ENCODE data around the gene PSTPIP2. TPM values are rescaled to one million over a fixed set of nuclear protein-coding genes. Genes with fewer than 3 reads are reported as not detected.

The PSTPIP2 gene
- total and polyA plus RNA-seq, 2 of the 4 experiments (the other 2 are of a cell fraction) = 10.4 to 12.4 TPM

- DNase-seq = peak; percentile 33
- CTCF ChIA-PET = no interaction called here
Measured at GRCh38 chr18:46069524-46069923, 2.5 kb downstream of the PSTPIP2 start.

More at GRCh38 chr18:46069524-46069923, 2.5 kb downstream of the PSTPIP2 start:
- H4K5ac ChIP-seq (ENCODE audit: low read depth, low read length) = peak overlapping the region; percentile 58; the same call in 1 of the 2 replicates
- H3K36me3 ChIP-seq (ENCODE audit: control insufficient read depth, insufficient read depth, low read length) = no peaks in the 10 kb centered on the region
- no peak overlapping the region for H3K9ac ChIP-seq (ENCODE audit: low read depth, low read length)
- no peak overlapping the region for H3K4me3 ChIP-seq (ENCODE audit: insufficient read depth, low read depth, low read length)
- H4K20me1 ChIP-seq (ENCODE audit: insufficient read depth, low read length) = no peaks in the 10 kb centered on the region; the same call in 1 of the 2 replicates
- no peak for ATAC-seq (ENCODE audit: low read depth)
- dilution Hi-C loops (cut with HindIII; ENCODE audit: low sequenced_read_pairs, unreplicated experiment) (no loop called here), in situ Hi-C loops (cut with MboI; ENCODE audit: low sequenced_read_pairs) (no loop called here), intact Hi-C loops (cut with micrococcal nuclease) (no loop called here)
- peak overlapping the region; percentile 84 for H2BK5ac ChIP-seq (ENCODE audit: low read depth, low read length, poor library complexity, severe bottlenecking)
- H3K27ac ChIP-seq (ENCODE audit: insufficient read depth, low read length) = no peak overlapping the region
- H4K91ac ChIP-seq (ENCODE audit: insufficient read depth, low read depth, low read length) = peak overlapping the region; percentile 19
- POLR2A ChIA-PET (ENCODE audit: unreplicated experiment) = no interaction called here
- H3K4ac ChIP-seq (ENCODE audit: low read depth, low read length) = peak overlapping the region; percentile 1; the same call in 1 of the 2 replicates
- peak overlapping the region; percentile 53; the same call in 1 of the 2 replicates for H3K4me2 ChIP-seq (ENCODE audit: low read depth, low read length)
- H3K18ac ChIP-seq (ENCODE audit: low read depth, low read length) = peak overlapping the region; percentile 74
- TF ChIP-seq CEBPB (IDR thresholded peaks at IDR 0.05; ENCODE audit: low read depth, low read length) (no peak), NFE2L2 (IDR thresholded peaks at IDR 0.05; ENCODE audit: low read depth, low read length) (no peak), MAZ (IDR thresholded peaks at IDR 0.05; ENCODE audit: borderline replicate concordance, low read depth, low read length) (no peak), CHD1 (IDR thresholded peaks at IDR 0.05; ENCODE audit: low read depth, low read length) (no peak), USF2 (IDR thresholded peaks at IDR 0.05; ENCODE audit: low read depth, low read length) (no peak), CTCF (conservative IDR thresholded peaks at IDR 0.05; ENCODE audit: low read depth, low read length) (no peak), RCOR1 (IDR thresholded peaks at IDR 0.05; ENCODE audit: insufficient replicate concordance, low read length) (no peak), MXI1 (IDR thresholded peaks at IDR 0.05; ENCODE audit: borderline replicate concordance, low read depth, low read length) (no peak), RFX5 (IDR thresholded peaks at IDR 0.05; ENCODE audit: low read depth, low read length) (no peak)
- H3K56ac ChIP-seq (ENCODE audit: extremely low read depth, insufficient read depth, low read length) = no peak overlapping the region
- H3K9me3 ChIP-seq (ENCODE audit: control insufficient read depth, insufficient read depth, low read length) = no peaks in the 10 kb centered on the region
- H2AFZ ChIP-seq (replicated peaks; ENCODE audit: low read length, poor library complexity) = no peak overlapping the region
- no peak overlapping the region for H2AK9ac ChIP-seq (replicated peaks; ENCODE audit: low read depth, low read length, poor library complexity)
- H2BK15ac ChIP-seq (ENCODE audit: low read depth, low read length) = peak overlapping the region; percentile 3; the same call in 1 of the 3 replicates
- peaks cover 7 to 47% of the 10 kb centered on the region in 2 experiments; a peak in 3 of 4 replicates for H3K79me1 ChIP-seq (ENCODE audit: low read depth in 1 of 2, low read length in 2 of 2)
- H2AK5ac ChIP-seq (ENCODE audit: low read depth, low read length) = no peak overlapping the region
- peak overlapping the region; percentile 12 for H2BK120ac ChIP-seq (ENCODE audit: low read depth, low read length)
- H3K4me1 ChIP-seq (ENCODE audit: control insufficient read depth, insufficient read depth, low read length) = peaks cover 18% of the 10 kb centered on the region
- peak overlapping the region; percentile 24 to 38; a peak in 3 of 4 replicates for H4K8ac ChIP-seq (ENCODE audit: low read depth in 2 of 2, low read length in 2 of 2)
- H3K27me3 ChIP-seq (ENCODE audit: control insufficient read depth, insufficient read depth, low read length) = no peaks in the 10 kb centered on the region
- peak overlapping the region; percentile 78 for H2BK20ac ChIP-seq (ENCODE audit: low read depth, low read length)
- H3K9me1 ChIP-seq (ENCODE audit: insufficient read depth, low read length) = peaks cover 6% of the 10 kb centered on the region
- BruUV-seq (replicated peaks) = no TSS peak
- H3K14ac ChIP-seq (replicated peaks; ENCODE audit: low read depth, low read length) = peak overlapping the region; percentile 11
- 75% methylated on average over 1 of the region's 4 CpGs; no CpG with 5 or more reads in 1 of the 2 experiments for WGBS, 2 experiments (ENCODE audit: extremely low coverage in 2 of 2, insufficient read length in 1 of 2)
- H3K23ac ChIP-seq (ENCODE audit: low read depth, low read length) = peak overlapping the region; percentile 6

All from IMR-90 (cell line).